ENCODE data around the gene IL19. TPM values are rescaled to one million over a fixed set of nuclear protein-coding genes. Genes with fewer than 3 reads are reported as not detected.
"Not testable (repeated sequence)": the region's sequence is repeated elsewhere in the genome, so short reads cannot be mapped to it uniquely, and the experiment has no call there.

The IL19 gene
- total RNA-seq, 4 donors from 2014 or later, result not detected

- Histone ChIP-seq H3K36me3 (no peaks in the 10 kb centered on the region), H3K27ac (replicated peaks in 1 of 4) (no peak overlapping the region), H3K27me3 (peaks cover 0 to 5% (median 0%) of the 10 kb centered on the region in 4 donors), H3K4me3 (no peak overlapping the region), H3K4me1 (no peaks in the 10 kb centered on the region), H3K9me3 (no peaks in the 10 kb centered on the region)
- intact Hi-C loops (cut with DNase I), result no loop called here
- no peak for DNase-seq (ENCODE audit: extremely low spot score)
- 65% methylated on average over 1 of the region's 1 CpG for WGBS
- no peak for TF ChIP-seq CTCF (IDR thresholded peaks at IDR 0.05)
Observed at GRCh38 chr1:206754011-206754410, 16.6 kb upstream of the IL19 start.

GRCh38 chr1:206757524-206758266, 12.9 kb upstream of the IL19 start:
- Histone ChIP-seq H3K36me3 (no peaks in the 10 kb centered on the region), H3K9me3 (no peaks in the 10 kb centered on the region), H3K27me3 (peaks cover 0 to 4% (median 0%) of the 10 kb centered on the region in 4 donors), H3K4me3 (no peak overlapping the region), H3K27ac (replicated peaks in 1 of 4) (no peak overlapping the region), H3K4me1 (no peaks in the 10 kb centered on the region)
- no peak for DNase-seq (ENCODE audit: extremely low spot score)
- TF ChIP-seq POLR2AphosphoS5 (IDR thresholded peaks at IDR 0.05) (no peak), CTCF (IDR thresholded peaks at IDR 0.05) (no peak), POLR2A (IDR thresholded peaks at IDR 0.05; ENCODE audit: low read depth) (no peak), EP300 (IDR thresholded peaks at IDR 0.05) (no peak)
- 79% methylated on average over 13 of the region's 13 CpGs for WGBS
- intact Hi-C loops (cut with DNase I), result no loop called here

- TF ChIP-seq POLR2A (IDR thresholded peaks at IDR 0.05; ENCODE audit: low read depth) (no peak), POLR2AphosphoS5 (IDR thresholded peaks at IDR 0.05) (no peak), EP300 (IDR thresholded peaks at IDR 0.05) (no peak), CTCF (IDR thresholded peaks at IDR 0.05) (no peak)
- H3K36me3 ChIP-seq, result no peaks in the 10 kb centered on the region
- H3K4me1 ChIP-seq, result no peaks in the 10 kb centered on the region
- WGBS, result 94% methylated on average over 1 of the region's 1 CpG
- intact Hi-C loops (cut with DNase I), result no loop called here
- peaks cover 0 to 4% (median 0%) of the 10 kb centered on the region in 4 donors for H3K9me3 ChIP-seq
- H3K27ac ChIP-seq (replicated peaks in 1 of 4), result no peak overlapping the region
- no peak overlapping the region for H3K4me3 ChIP-seq
- no peak for DNase-seq (ENCODE audit: extremely low spot score)
- no peaks in the 10 kb centered on the region for H3K27me3 ChIP-seq
Observed at GRCh38 chr1:206760590-206760989, 10.0 kb upstream of the IL19 start.

GRCh38 chr1:206761159-206761768, 9.3 kb upstream of the IL19 start:
- H3K4me1 ChIP-seq, result no peaks in the 10 kb centered on the region
- no peak for DNase-seq (ENCODE audit: extremely low spot score)
- no peaks in the 10 kb centered on the region for H3K36me3 ChIP-seq
- intact Hi-C loops (cut with DNase I), result no loop called here
- no peaks in the 10 kb centered on the region for H3K27me3 ChIP-seq
- H3K27ac ChIP-seq (replicated peaks in 1 of 4), result no peak overlapping the region
- H3K9me3 ChIP-seq, result peaks cover 0 to 4% (median 0%) of the 10 kb centered on the region in 4 donors
- 87% methylated on average over 6 of the region's 6 CpGs for WGBS
- no peak for TF ChIP-seq POLR2AphosphoS5 (IDR thresholded peaks at IDR 0.05)
- no peak for TF ChIP-seq CTCF (IDR thresholded peaks at IDR 0.05)
- no peak for TF ChIP-seq EP300 (IDR thresholded peaks at IDR 0.05)
- no peak for TF ChIP-seq POLR2A (IDR thresholded peaks at IDR 0.05; ENCODE audit: low read depth)
- H3K4me3 ChIP-seq, result no peak overlapping the region

- H3K9me3 ChIP-seq; H3K4me1 ChIP-seq; H3K27ac ChIP-seq (replicated peaks in 1 of 4); H3K36me3 ChIP-seq; intact Hi-C loops (cut with DNase I); H3K27me3 ChIP-seq; H3K4me3 ChIP-seq; DNase-seq (ENCODE audit: extremely low spot score): not testable (repeated sequence)
- WGBS, result 88% methylated on average over 12 of the region's 12 CpGs
Observed at GRCh38 chr1:206762741-206763364, 7.7 kb upstream of the IL19 start.

- H3K36me3 ChIP-seq; H3K4me3 ChIP-seq; DNase-seq (ENCODE audit: extremely low spot score); intact Hi-C loops (cut with DNase I); H3K27me3 ChIP-seq; H3K27ac ChIP-seq (replicated peaks in 1 of 4); H3K9me3 ChIP-seq; H3K4me1 ChIP-seq: not testable (repeated sequence)
- WGBS, result 89% methylated on average over 1 of the region's 1 CpG
Observed at GRCh38 chr1:206765771-206766170, 4.8 kb upstream of the IL19 start.

Data from esophagus muscularis mucosa (tissue), 4 donors.